Prostate gland (tissue), 2 donors: Measurements from ENCODE around the gene BABAM2. TPM values are rescaled to one million over a fixed set of nuclear protein-coding genes. Genes with fewer than 3 reads are reported as not detected.
"Not testable (repeated sequence)": the region's sequence is repeated elsewhere in the genome, so short reads cannot be mapped to it uniquely, and the experiment has no call there.

Source experiments
- DNase-seq: peaks from one replicate; pipeline ENCODE4 v3.0.0-alpha.2; 2019; ENCODE audit warnings: low spot score
- H3K27ac ChIP-seq, 2 donors: fragments of 200-600 bp; sonication (generic); 2 replicates each; pipeline ENCODE4 v1.5.1; 2017 to 2019
- H3K27me3 ChIP-seq: fragments of 200-600 bp; sonication (generic); replicated peaks from 2 replicates; pipeline ENCODE4 v1.5.1; 2019; ENCODE audit not compliant: insufficient read depth
- H3K36me3 ChIP-seq, 2 donors: fragments of 200-600 bp; sonication (generic); 1 replicate in 1 of 2; 2 replicates in 1 of 2; pipeline versions ENCODE4 v1.5.1 to v1.8.1; 2017 to 2019
- H3K4me1 ChIP-seq: fragments of 200-600 bp; sonication (generic); replicated peaks from 2 replicates; pipeline ENCODE4 v1.5.1; 2019
- H3K4me3 ChIP-seq, 2 donors: fragments of 200-600 bp; sonication (generic); 2 replicates each; pipeline ENCODE4 v1.5.1; 2017 to 2019
- H3K9me3 ChIP-seq: fragments of 200-600 bp; sonication (generic); 2 replicates; pipeline ENCODE4 v1.5.1; 2017
- POLR2A ChIP-seq: fragments of 450-650 bp; IDR thresholded peaks from one replicate; pipeline ENCODE4 v1.6.1; 2016; ENCODE audit warnings: antibody characterized with exemption, mild to moderate bottlenecking
- POLR2AphosphoS5 ChIP-seq: sonication (generic); formaldehyde crosslinking; IDR thresholded peaks from one replicate; pipeline ENCODE4 v1.6.1; 2017; ENCODE audit warnings: antibody characterized with exemption
- WGBS: methylation state at CpG from one replicate; pipeline ENCODE4 v1.1.5; 2018; 5-methylcytosine and 5-hydroxymethylcytosine counted together
- intact Hi-C: fragments of 100-400 bp; cut with DNase I; formaldehyde crosslinking; loops from one replicate; pipeline ENCODE4 v1.14.2; 2022
- total RNA-seq, 2 donors: library from RNA; depleted of rRNA; stranded (reverse); fragments of >200 nt; gene quantifications; one replicate each; pipeline ENCODE4 v1.1.0, GENCODE V29; 2016
- TF ChIP-seq, protein P1 (sequence below), 4 experiments: fragments of 200-600 bp in 2 of 4; fragments of 450-650 bp in 2 of 4; sonication (generic) in 2 of 4; IDR thresholded peaks; 1 replicate in 3 of 4; 2 replicates in 1 of 4; pipeline ENCODE4 v1.5.1; 2016 to 2019; ENCODE audit warnings: antibody characterized with exemption in 4 of 4, mild to moderate bottlenecking in 2 of 4, moderate library complexity in 2 of 4

Gene BABAM2
- total RNA-seq, 2 donors from 2014 or later = 35.8 to 37.3 TPM

- Histone ChIP-seq H3K27me3 (no peaks in the 10 kb centered on the region), H3K27ac (no peak overlapping the region), H3K4me3 (no peak overlapping the region), H3K36me3 (no peaks in the 10 kb centered on the region), H3K4me1 (no peaks in the 10 kb centered on the region), H3K9me3 (no peaks in the 10 kb centered on the region)
- TF ChIP-seq POLR2AphosphoS5 = no peak
- no peak for TF ChIP-seq POLR2A
- TF ChIP-seq, protein P1, sequence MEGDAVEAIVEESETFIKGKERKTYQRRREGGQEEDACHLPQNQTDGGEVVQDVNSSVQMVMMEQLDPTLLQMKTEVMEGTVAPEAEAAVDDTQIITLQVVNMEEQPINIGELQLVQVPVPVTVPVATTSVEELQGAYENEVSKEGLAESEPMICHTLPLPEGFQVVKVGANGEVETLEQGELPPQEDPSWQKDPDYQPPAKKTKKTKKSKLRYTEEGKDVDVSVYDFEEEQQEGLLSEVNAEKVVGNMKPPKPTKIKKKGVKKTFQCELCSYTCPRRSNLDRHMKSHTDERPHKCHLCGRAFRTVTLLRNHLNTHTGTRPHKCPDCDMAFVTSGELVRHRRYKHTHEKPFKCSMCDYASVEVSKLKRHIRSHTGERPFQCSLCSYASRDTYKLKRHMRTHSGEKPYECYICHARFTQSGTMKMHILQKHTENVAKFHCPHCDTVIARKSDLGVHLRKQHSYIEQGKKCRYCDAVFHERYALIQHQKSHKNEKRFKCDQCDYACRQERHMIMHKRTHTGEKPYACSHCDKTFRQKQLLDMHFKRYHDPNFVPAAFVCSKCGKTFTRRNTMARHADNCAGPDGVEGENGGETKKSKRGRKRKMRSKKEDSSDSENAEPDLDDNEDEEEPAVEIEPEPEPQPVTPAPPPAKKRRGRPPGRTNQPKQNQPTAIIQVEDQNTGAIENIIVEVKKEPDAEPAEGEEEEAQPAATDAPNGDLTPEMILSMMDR (IDR thresholded peaks at IDR 0.05) = no peak
- DNase-seq = no peak
- WGBS = 82% methylated on average over 9 of the region's 9 CpGs
- intact Hi-C loops = no loop called here
These were observed 15.2 kb upstream of the BABAM2 start for GRCh38 chr2:27875089-27875881.

- no peak overlapping the region for H3K4me3 ChIP-seq
- H3K9me3 ChIP-seq = no peaks in the 10 kb centered on the region
- no peaks in the 10 kb centered on the region for H3K27me3 ChIP-seq
- H3K4me1 ChIP-seq = no peaks in the 10 kb centered on the region
- WGBS = 82% methylated on average over 2 of the region's 2 CpGs
- H3K27ac ChIP-seq = no peak overlapping the region
- intact Hi-C loops = no loop called here
- no peak for TF ChIP-seq POLR2A
- TF ChIP-seq, protein P1 (IDR thresholded peaks at IDR 0.05) = no peak
- no peak for TF ChIP-seq POLR2AphosphoS5
- no peak for DNase-seq
- H3K36me3 ChIP-seq = no peaks in the 10 kb centered on the region
These were observed 11.7 kb upstream of the BABAM2 start for GRCh38 chr2:27878825-27879224.

- H3K27me3 ChIP-seq, H3K9me3 ChIP-seq, H3K27ac ChIP-seq, H3K36me3 ChIP-seq, H3K4me3 ChIP-seq, H3K4me1 ChIP-seq, DNase-seq, intact Hi-C loops: not testable (repeated sequence)
- 78% methylated on average over 4 of the region's 4 CpGs for WGBS
These were observed 8.5 kb upstream of the BABAM2 start for GRCh38 chr2:27881815-27882583.

DNA sequence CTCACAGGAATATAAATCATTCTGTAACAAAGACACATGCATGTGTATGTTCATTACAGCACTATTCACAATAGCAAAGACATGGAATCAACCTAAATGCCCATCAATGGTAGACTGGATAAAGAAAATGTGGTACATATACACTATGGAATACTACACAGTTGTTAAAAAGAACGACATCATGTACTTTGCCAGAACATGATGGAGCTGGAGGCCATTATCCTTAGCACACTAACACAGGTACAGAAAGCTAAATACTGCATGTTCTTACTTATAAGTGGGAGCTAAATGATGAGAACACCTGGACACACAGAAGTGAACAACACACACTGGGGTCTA lies 8.0 kb upstream of the BABAM2 start:
- DNase-seq, H3K27me3 ChIP-seq, H3K4me3 ChIP-seq, H3K36me3 ChIP-seq, intact Hi-C loops, H3K27ac ChIP-seq, H3K9me3 ChIP-seq, H3K4me1 ChIP-seq: not testable (repeated sequence)
- WGBS = 93% methylated on average over 1 of the region's 1 CpG

GRCh38 chr2:27884601-27885000 lies 5.9 kb upstream of the BABAM2 start:
- no peak for DNase-seq
- Histone ChIP-seq H3K4me3 (no peak overlapping the region), H3K36me3 (no peaks in the 10 kb centered on the region), H3K9me3 (no peaks in the 10 kb centered on the region), H3K4me1 (no peaks in the 10 kb centered on the region), H3K27me3 (no peaks in the 10 kb centered on the region), H3K27ac (no peak overlapping the region)
- 3% methylated on average over 2 of the region's 2 CpGs for WGBS
- TF ChIP-seq, protein P1 (IDR thresholded peaks at IDR 0.05) = no peak
- no peak for TF ChIP-seq POLR2AphosphoS5
- TF ChIP-seq POLR2A = no peak
- intact Hi-C loops = no loop called here

DNA sequence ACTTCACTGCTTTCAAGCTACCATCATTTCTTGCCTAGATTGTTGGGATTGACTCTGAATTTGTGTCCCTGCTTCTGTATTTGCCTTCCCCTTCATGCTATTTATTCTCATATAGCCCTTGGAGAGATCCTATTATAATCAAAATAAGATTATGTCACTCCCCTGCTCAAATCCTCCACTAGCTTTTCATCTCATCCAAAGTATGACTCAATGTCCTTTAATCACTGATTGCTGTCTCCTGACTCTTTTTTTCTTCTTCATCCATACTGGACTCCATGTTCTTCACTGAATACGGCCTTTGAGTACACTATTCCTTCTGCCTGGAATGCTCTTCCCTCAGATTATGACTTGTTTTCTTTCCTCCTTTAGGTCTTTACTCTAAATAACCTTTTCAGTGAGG lies 5.3 kb upstream of the BABAM2 start:
- intact Hi-C loops = no loop called here
- Histone ChIP-seq H3K36me3 (no peaks in the 10 kb centered on the region), H3K27ac (no peak overlapping the region), H3K4me1 (no peaks in the 10 kb centered on the region), H3K9me3 (no peaks in the 10 kb centered on the region), H3K27me3 (no peaks in the 10 kb centered on the region), H3K4me3 (no peak overlapping the region)
- TF ChIP-seq, protein P1 (IDR thresholded peaks at IDR 0.05) = no peak
- TF ChIP-seq POLR2AphosphoS5 (no peak), POLR2A (no peak)
- DNase-seq = no peak
- WGBS = 83% methylated on average over 1 of the region's 1 CpG
